H1 (cell line): ENCODE results near the gene PRKCA. TPM values are rescaled to one million over a fixed set of nuclear protein-coding genes. Genes with fewer than 3 reads are reported as not detected.

ENCODE experiments used
- CTCF ChIA-PET: fragments of 300-600 bp; sonication (Branson Sonifier 250); formaldehyde crosslinking; loops from one replicate; lab custom pipeline; 2021; ENCODE audit not compliant: partially characterized antibody; lab: Charles Lee
- POLR2A ChIA-PET: fragments of 300-600 bp; sonication (Branson Sonifier 250); formaldehyde crosslinking; loops from one replicate; lab custom pipeline; 2021; ENCODE audit warnings: inconsistent platforms; ENCODE audit not compliant: partially characterized antibody; lab: Charles Lee
- DNase-seq, 2 experiments: peaks; one replicate each; pipeline versions ENCODE4 v3.0.0 to v3.0.0-alpha.2; 2010 to 2022; ENCODE audit warnings: low spot score in 2 of 2, low read depth in 1 of 2, mixed read lengths in 1 of 2
- FAIRE-seq: peaks from 2 replicates; lab custom pipeline; 2011; peaks lifted over from hg19 to GRCh38; lab: Jason Lieb, UNC
- H2AFZ ChIP-seq: 2 replicates; pipeline ENCODE4 v1.8.1; 2012; ENCODE audit warnings: low read length, inconsistent platforms
- H2AK5ac ChIP-seq: 2 replicates; pipeline ENCODE4 v1.6.1; 2013; ENCODE audit warnings: low read depth, low read length
- H2BK120ac ChIP-seq: replicated peaks from 2 replicates; pipeline ENCODE3; 2013; ENCODE audit warnings: low read depth, low read length, inconsistent platforms
- H2BK12ac ChIP-seq: 2 replicates; pipeline ENCODE4 v1.6.1; 2013; ENCODE audit warnings: low read depth, low read length
- H2BK15ac ChIP-seq: 2 replicates; pipeline ENCODE4 v1.6.1; 2013; ENCODE audit warnings: low read length
- H2BK20ac ChIP-seq: 2 replicates; pipeline ENCODE4 v1.6.1; 2013; ENCODE audit warnings: low read length
- H2BK5ac ChIP-seq: 2 replicates; pipeline ENCODE4 v1.6.1; 2013; ENCODE audit warnings: low read depth, low read length
- H3K14ac ChIP-seq: 2 replicates; pipeline ENCODE4 v1.6.1; 2013; ENCODE audit warnings: inconsistent platforms; ENCODE audit not compliant: insufficient read length
- H3K18ac ChIP-seq: 2 replicates; pipeline ENCODE4 v1.6.1; 2013; ENCODE audit warnings: low read length; ENCODE audit errors: extremely low read depth
- H3K23ac ChIP-seq: 2 replicates; pipeline ENCODE4 v1.6.1; 2013; ENCODE audit warnings: inconsistent platforms; ENCODE audit not compliant: insufficient read length
- H3K23me2 ChIP-seq: 2 replicates; pipeline ENCODE4 v1.6.1; 2013; ENCODE audit warnings: low read depth, low read length
- H3K27ac ChIP-seq: 2 replicates; pipeline ENCODE4 v1.6.1; 2011; ENCODE audit warnings: low read depth, low read length, inconsistent platforms
- H3K27me3 ChIP-seq, 4 experiments: replicated peaks in 1 of 4; 1 replicate in 1 of 4; 2 replicates in 3 of 4; pipeline versions ENCODE4 v1.6.1 to v1.8.1; 2011 to 2013; ENCODE audit warnings: low read length in 3 of 4, mild to moderate bottlenecking in 3 of 4, inconsistent platforms in 2 of 4, mixed read lengths in 2 of 4, moderate library complexity in 1 of 4; ENCODE audit not compliant: control insufficient read depth in 3 of 4, insufficient read depth in 3 of 4; ENCODE audit errors: extremely low read depth in 1 of 4
- H3K36me3 ChIP-seq, 4 experiments: 2 replicates each; pipeline versions ENCODE4 v1.6.1 to v1.8.1; 2011 to 2013; ENCODE audit warnings: mild to moderate bottlenecking in 4 of 4, low read length in 3 of 4, moderate library complexity in 2 of 4, control low read depth in 1 of 4, inconsistent platforms in 1 of 4; ENCODE audit not compliant: insufficient read depth in 4 of 4, control insufficient read depth in 2 of 4
- H3K4ac ChIP-seq: replicated peaks from 2 replicates; pipeline ENCODE3; 2013; ENCODE audit warnings: low read length, low read depth, mixed read lengths, inconsistent platforms; ENCODE audit not compliant: insufficient read length
- H3K4me1 ChIP-seq, 4 experiments: replicated peaks in 1 of 4; 1 replicate in 1 of 4; 2 replicates in 3 of 4; pipeline versions ENCODE4 v1.6.1 to v1.8.1; 2011 to 2013; ENCODE audit warnings: low read length in 3 of 4, inconsistent platforms in 2 of 4, mixed read lengths in 1 of 4; ENCODE audit not compliant: insufficient read depth in 4 of 4, control insufficient read depth in 3 of 4
- H3K4me2 ChIP-seq, 2 experiments: 2 replicates each; pipeline versions ENCODE4 v1.6.1 to v1.8.1; 2011 to 2013; ENCODE audit warnings: low read depth in 2 of 2, low read length in 2 of 2, control low read depth in 1 of 2, inconsistent platforms in 1 of 2, mild to moderate bottlenecking in 1 of 2; ENCODE audit not compliant: insufficient read depth in 1 of 2
- H3K4me3 ChIP-seq, 4 experiments: fragments of 200-600, 300-600 bp in 1 of 4; sonication (generic), shearing (Covaris generic), sonication (Bioruptor Twin) in 1 of 4; 2 replicates each; pipeline versions ENCODE4 v1.5.1 to v1.8.1; 2011 to 2016; ENCODE audit warnings: low read length in 4 of 4, low read depth in 3 of 4, control low read depth in 2 of 4, inconsistent platforms in 2 of 4, mild to moderate bottlenecking in 2 of 4, mixed read lengths in 1 of 4, moderate library complexity in 1 of 4; ENCODE audit not compliant: insufficient read depth in 2 of 4; ENCODE audit errors: extremely low read depth in 1 of 4
- H3K56ac ChIP-seq: replicated peaks from 2 replicates; pipeline ENCODE3; 2013; ENCODE audit warnings: low read depth, mild to moderate bottlenecking, mixed read lengths, low read length, inconsistent platforms; ENCODE audit not compliant: insufficient read length
- H3K79me1 ChIP-seq: 2 replicates; pipeline ENCODE4 v1.6.1; 2013; ENCODE audit warnings: low read depth, low read length, control low read depth
- H3K79me2 ChIP-seq, 2 experiments: 2 replicates each; pipeline versions ENCODE4 v1.6.1 to v1.8.1; 2012 to 2013; ENCODE audit warnings: low read length in 2 of 2, mild to moderate bottlenecking in 2 of 2, inconsistent platforms in 1 of 2; ENCODE audit not compliant: insufficient read depth in 2 of 2, control insufficient read depth in 1 of 2
- H3K9ac ChIP-seq, 4 experiments: replicated peaks in 1 of 4; 1 replicate in 1 of 4; 2 replicates in 3 of 4; pipeline versions ENCODE4 v1.6.1 to v1.8.1; 2011 to 2013; ENCODE audit warnings: low read depth in 3 of 4, low read length in 3 of 4, control low read depth in 2 of 4, mild to moderate bottlenecking in 2 of 4, moderate library complexity in 2 of 4, inconsistent platforms in 1 of 4; ENCODE audit errors: extremely low read depth in 1 of 4
- H3K9me3 ChIP-seq, 2 experiments: 2 replicates each; pipeline versions ENCODE4 v1.6.1 to v1.8.1; 2012 to 2013; ENCODE audit warnings: mild to moderate bottlenecking in 2 of 2, moderate library complexity in 2 of 2, control low read depth in 1 of 2, inconsistent platforms in 1 of 2, low read depth in 1 of 2, low read length in 1 of 2, mixed read lengths in 1 of 2; ENCODE audit not compliant: insufficient read depth in 2 of 2
- H4K20me1 ChIP-seq, 2 experiments: replicated peaks in 1 of 2; 2 replicates each; pipeline versions ENCODE3 to v1.8.1; 2011 to 2013; ENCODE audit warnings: inconsistent platforms in 2 of 2, low read length in 2 of 2, mild to moderate bottlenecking in 1 of 2; ENCODE audit not compliant: insufficient read depth in 2 of 2, control insufficient read depth in 1 of 2
- H4K5ac ChIP-seq: 2 replicates; pipeline ENCODE4 v1.6.1; 2013; ENCODE audit warnings: low read length, low read depth, mixed read lengths, inconsistent platforms; ENCODE audit not compliant: insufficient read length
- H4K8ac ChIP-seq: 2 replicates; pipeline ENCODE4 v1.8.0; 2013; ENCODE audit warnings: mild to moderate bottlenecking, moderate library complexity, low read length, inconsistent platforms; ENCODE audit not compliant: insufficient read depth; ENCODE audit errors: extremely low read depth
- H4K91ac ChIP-seq: replicated peaks from 2 replicates; pipeline ENCODE3; 2013; ENCODE audit warnings: low read length, mixed read lengths, inconsistent platforms; ENCODE audit not compliant: insufficient read length
- WGBS, 2 experiments: shearing (Covaris generic) in 1 of 2; methylation state at CpG; one replicate each; pipeline versions ENCODE4 v1.1.6 to v1.1.7; 2013 to 2015; ENCODE audit warnings: low lambda C conversion rate in 2 of 2, mixed read lengths in 2 of 2, inconsistent platforms in 1 of 2, low coverage in 1 of 2, missing lambda C conversion rate in 1 of 2; ENCODE audit not compliant: insufficient replicate concordance in 2 of 2, insufficient coverage in 1 of 2, insufficient read length in 1 of 2; ENCODE audit errors: extremely low coverage in 1 of 2, missing lambda C conversion rate in 1 of 2; 5-methylcytosine and 5-hydroxymethylcytosine counted together
- polyA plus RNA-seq, 7 experiments: library from polyadenylated mRNA; depleted of rRNA in 3 of 7; stranded (reverse) in 5 of 7; unstranded in 2 of 7; fragments of >200 nt in 5 of 7; fragments of 200-250 nt in 2 of 7; gene quantifications; 1 replicate in 5 of 7; 2 replicates in 1 of 7; 4 replicates in 1 of 7; pipeline versions ENCODE4 v1.2.1 to v1.2.3, GENCODE V29; 2011 to 2013; ENCODE audit warnings: missing spikeins in 2 of 7, mixed read lengths in 2 of 7
- total RNA-seq: library from RNA; stranded (reverse); fragmentation: NEBNext Ultra II Directional; extraction: Animal tissue kit (Norgen Biotek cat#: 25700); gene quantifications from 2 replicates; pipeline ENCODE4 v1.2.1, GENCODE V29; 2021

Gene PRKCA
- total and polyA plus RNA-seq, 2 of the 8 experiments (the other 6 are each of a cell fraction or from before 2014, with no cell fraction given) = 5.8 to 17.8 TPM

GRCh38 chr17:66449418-66449977 is 147.1 kb downstream of the PRKCA start:
- Histone ChIP-seq H4K8ac (no peak overlapping the region), H3K4ac (no peak overlapping the region), H3K14ac (no peak overlapping the region), H3K23ac (no peak overlapping the region), H4K20me1 (no peaks in the 10 kb centered on the region), H3K27me3 (no peaks in the 10 kb centered on the region), H2BK12ac (no peak overlapping the region), H4K91ac (no peak overlapping the region), H2BK15ac (no peak overlapping the region), H3K36me3 (no peaks in the 10 kb centered on the region), H3K4me3 (no peak overlapping the region), H3K56ac (no peak overlapping the region), H3K4me2 (0 out of 4 replicates have a peak overlapping the region, but pooled peaks of 1 of the 2 experiments have one; percentile 1), H2AK5ac (no peak overlapping the region), H2AFZ (no peak overlapping the region), H2BK5ac (peak overlapping the region; percentile 30; the same call in 1 of the 2 replicates), H3K9me3 (no peaks in the 10 kb centered on the region), H3K27ac (no peak overlapping the region), H2BK120ac (no peak overlapping the region), H3K23me2 (no peaks in the 10 kb centered on the region; the same call in 1 of the 2 replicates), H2BK20ac (no peak overlapping the region), H3K18ac (no peak overlapping the region), H3K79me2 (peaks cover 0 to 3% of the 10 kb centered on the region in 2 experiments; a peak in 1 of 4 replicates), H4K5ac (no peak overlapping the region), H3K79me1 (no peaks in the 10 kb centered on the region), H3K4me1 (peaks cover 11 to 19% (median 15%) of the 10 kb centered on the region in 4 experiments), H3K9ac (no peak overlapping the region)
- ChIA-PET POLR2A (no interaction called here), CTCF (interaction anchor here (0.7 to 2.4 kb wide), 6 partner anchors 11 to 1108 kb away, joined by 3 to 11 read pairs (median 4); no protein-coding TSS in a partner anchor)
- FAIRE-seq = peak; percentile 58
- DNase-seq = no peak
- WGBS, 2 experiments = 46% methylated on average over 8 of the region's 8 CpGs; no CpG with 5 or more reads in 1 of the 2 experiments
